Measurements from ENCODE around the gene GRK5. TPM values are rescaled to one million over a fixed set of nuclear protein-coding genes. Genes with fewer than 3 reads are reported as not detected.
"Not testable (repeated sequence)": the region's sequence is repeated elsewhere in the genome, so short reads cannot be mapped to it uniquely, and the experiment has no call there.

Gene GRK5
- total RNA-seq, 2 experiments from 2014 or later: 21.2 to 24.8 TPM

DNA sequence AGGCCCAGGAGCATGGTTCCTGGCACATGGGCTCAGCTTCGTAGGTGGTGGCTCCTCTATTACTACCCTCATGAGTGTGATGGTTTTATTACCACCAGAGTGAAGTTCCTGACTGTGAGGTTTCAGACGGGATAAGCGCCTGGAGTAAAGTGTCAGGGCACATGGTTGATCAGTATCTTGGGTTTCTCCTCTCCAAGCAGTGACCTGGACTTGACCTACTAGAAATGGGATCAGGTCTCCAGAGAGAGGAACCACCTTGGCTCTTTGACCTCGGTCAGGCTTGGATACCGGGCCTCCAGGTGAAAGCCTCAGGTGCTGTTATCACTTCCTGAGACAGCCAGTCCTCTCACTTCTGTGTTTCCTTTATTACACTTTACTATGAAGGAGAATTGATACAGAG, 67.7 kb downstream of the GRK5 start:
- intact Hi-C loops (cut with DNase I, micrococcal nuclease): no loop called here
- no peak overlapping the region for H3K4me3 Mint-ChIP-seq
- H3K4me1 Mint-ChIP-seq: peaks cover 36% of the 10 kb centered on the region
- H3K9me3 Mint-ChIP-seq (ENCODE audit: low read depth): no peaks in the 10 kb centered on the region
- no peaks in the 10 kb centered on the region for H3K27me3 Mint-ChIP-seq
- CTCF ChIA-PET: no interaction called here
- ATAC-seq (no peak), DNase-seq (no peak)
- no peaks in the 10 kb centered on the region for H3K36me3 Mint-ChIP-seq (ENCODE audit: low read depth)
- POLR2A ChIA-PET: no interaction called here
- H3K27ac Mint-ChIP-seq: no peak overlapping the region

DNA sequence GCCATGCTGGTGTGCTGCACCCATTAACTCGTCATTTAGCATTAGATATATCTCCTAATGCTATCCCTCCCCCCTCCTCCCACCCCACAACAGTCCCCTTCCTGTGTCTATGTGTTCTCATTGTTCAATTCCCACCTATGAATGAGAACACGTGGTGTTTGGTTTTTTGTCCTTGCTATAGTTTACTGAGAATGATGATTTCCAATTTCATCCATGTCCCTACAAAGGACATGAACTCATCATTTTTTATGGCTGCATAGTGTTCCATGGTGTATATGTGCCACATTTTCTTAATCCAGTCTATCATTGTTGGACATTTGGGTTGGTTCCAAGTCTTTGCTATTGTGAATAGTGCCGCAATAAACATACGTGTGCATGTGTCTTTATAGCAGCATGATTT, 68.8 kb downstream of the GRK5 start:
- H3K9me3 Mint-ChIP-seq (ENCODE audit: low read depth); H3K4me3 Mint-ChIP-seq; POLR2A ChIA-PET; H3K27me3 Mint-ChIP-seq; DNase-seq; H3K27ac Mint-ChIP-seq; ATAC-seq; intact Hi-C loops (cut with DNase I, micrococcal nuclease); H3K36me3 Mint-ChIP-seq (ENCODE audit: low read depth): not testable (repeated sequence)
- CTCF ChIA-PET: interaction anchor here (0.6 kb wide), 1 partner anchor 23 kb away, joined by 3 read pairs; no protein-coding TSS in a partner anchor
- H3K4me1 Mint-ChIP-seq: peaks cover 35% of the 10 kb centered on the region

DNA sequence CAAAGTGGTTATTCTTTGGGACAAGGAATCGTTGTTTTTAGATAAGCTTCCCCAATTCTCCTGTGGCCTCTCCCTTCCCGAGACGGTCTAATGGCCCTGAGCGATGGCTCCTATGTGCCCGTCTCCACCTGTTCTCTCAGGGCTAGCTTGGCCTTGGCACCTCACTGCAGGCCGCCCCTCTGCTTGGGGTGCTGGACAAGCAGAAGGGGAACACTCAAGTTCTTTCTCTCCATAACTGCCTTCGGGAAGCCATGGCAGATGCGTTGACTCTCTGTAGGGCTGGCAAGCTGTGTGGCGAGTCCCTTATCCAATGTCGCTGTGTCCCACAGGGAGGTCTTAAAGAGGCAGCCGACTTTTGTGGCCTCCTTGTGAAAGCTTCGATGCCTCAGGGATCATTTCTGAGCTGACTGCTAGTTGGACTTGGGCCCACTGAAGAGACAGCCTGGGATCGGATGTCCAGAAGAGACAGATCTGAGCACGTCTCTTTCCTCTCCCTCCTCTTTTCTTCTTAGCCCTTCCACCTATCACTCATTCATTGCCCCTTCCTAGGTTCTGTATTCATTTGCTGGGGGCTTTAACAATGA, 70.8 kb downstream of the GRK5 start:
- Mint-ChIP-seq H3K27me3 (no peaks in the 10 kb centered on the region), H3K4me3 (no peak overlapping the region), H3K36me3 (ENCODE audit: low read depth) (no peaks in the 10 kb centered on the region), H3K9me3 (ENCODE audit: low read depth) (no peaks in the 10 kb centered on the region), H3K27ac (no peak overlapping the region), H3K4me1 (peaks cover 33% of the 10 kb centered on the region)
- ChIA-PET CTCF (interaction anchor here (0.6 kb wide), 1 partner anchor 23 kb away, joined by 3 read pairs; no protein-coding TSS in a partner anchor), POLR2A (no interaction called here)
- ATAC-seq (no peak), DNase-seq (no peak)
- intact Hi-C loops (cut with DNase I, micrococcal nuclease): no loop called here

DNA sequence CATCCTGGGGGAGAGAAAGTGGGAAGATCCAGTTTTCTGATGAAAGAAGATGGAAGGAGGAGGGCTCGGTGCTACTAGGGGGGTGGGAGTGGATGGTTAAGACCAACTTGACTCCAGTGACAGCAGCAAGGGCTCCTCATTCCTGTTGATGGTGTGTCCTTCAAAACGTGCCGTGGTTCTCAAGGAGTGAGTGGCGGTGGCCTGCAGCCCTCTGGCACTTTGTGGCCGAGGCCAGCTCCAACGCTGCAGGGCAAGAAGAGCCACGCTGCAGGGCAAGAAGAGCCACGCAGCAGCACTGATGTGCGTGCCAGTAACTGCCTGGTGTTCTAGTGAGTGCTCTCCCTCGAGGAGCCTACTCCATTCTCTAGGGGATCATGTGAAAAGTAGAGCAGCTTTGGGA, 72.1 kb downstream of the GRK5 start:
- CTCF ChIA-PET: no interaction called here
- ATAC-seq: no peak
- H3K4me1 Mint-ChIP-seq: peaks cover 39% of the 10 kb centered on the region
- H3K27ac Mint-ChIP-seq: no peak overlapping the region
- H3K9me3 Mint-ChIP-seq (ENCODE audit: low read depth): no peaks in the 10 kb centered on the region
- no peak overlapping the region for H3K4me3 Mint-ChIP-seq
- H3K27me3 Mint-ChIP-seq: no peaks in the 10 kb centered on the region
- intact Hi-C loops (cut with DNase I, micrococcal nuclease): no loop called here
- POLR2A ChIA-PET: no interaction called here
- no peak for DNase-seq
- no peaks in the 10 kb centered on the region for H3K36me3 Mint-ChIP-seq (ENCODE audit: low read depth)

DNA sequence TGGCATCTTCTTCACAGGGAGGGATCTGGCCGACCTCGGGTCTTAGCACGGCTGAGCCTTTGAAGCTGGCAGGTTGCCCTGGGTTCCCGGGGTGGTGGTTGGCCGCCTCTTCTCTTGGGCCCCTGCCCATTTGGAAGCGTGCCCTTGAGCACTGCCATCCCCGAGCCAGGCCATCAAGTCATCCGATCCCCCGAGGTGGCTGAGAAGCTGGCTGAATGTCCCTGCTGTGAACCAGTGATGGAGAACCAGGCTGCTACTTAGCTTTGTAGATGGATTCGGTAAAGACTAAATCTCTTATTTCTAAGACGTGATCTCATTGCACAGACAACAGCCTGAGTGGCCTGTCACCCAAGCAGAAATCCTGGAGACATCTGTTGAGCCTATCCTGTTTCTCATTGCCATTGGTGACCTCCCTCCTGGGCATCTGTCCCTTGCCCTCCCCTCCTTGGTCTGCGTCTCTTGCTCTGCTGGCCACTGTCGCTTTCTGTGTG, 74.3 kb downstream of the GRK5 start:
- Mint-ChIP-seq H3K4me1 (peaks cover 48% of the 10 kb centered on the region), H3K27me3 (no peaks in the 10 kb centered on the region), H3K27ac (no peak overlapping the region), H3K9me3 (ENCODE audit: low read depth) (no peaks in the 10 kb centered on the region), H3K36me3 (ENCODE audit: low read depth) (no peaks in the 10 kb centered on the region), H3K4me3 (no peak overlapping the region)
- CTCF ChIA-PET: interaction anchor here (0.6 to 0.8 kb wide), 2 partner anchors 11 to 52 kb away, joined by 3 read pairs; no protein-coding TSS in a partner anchor
- POLR2A ChIA-PET: no interaction called here
- intact Hi-C loops (cut with DNase I, micrococcal nuclease): no loop called here
- no peak for ATAC-seq
- no peak for DNase-seq

DNA sequence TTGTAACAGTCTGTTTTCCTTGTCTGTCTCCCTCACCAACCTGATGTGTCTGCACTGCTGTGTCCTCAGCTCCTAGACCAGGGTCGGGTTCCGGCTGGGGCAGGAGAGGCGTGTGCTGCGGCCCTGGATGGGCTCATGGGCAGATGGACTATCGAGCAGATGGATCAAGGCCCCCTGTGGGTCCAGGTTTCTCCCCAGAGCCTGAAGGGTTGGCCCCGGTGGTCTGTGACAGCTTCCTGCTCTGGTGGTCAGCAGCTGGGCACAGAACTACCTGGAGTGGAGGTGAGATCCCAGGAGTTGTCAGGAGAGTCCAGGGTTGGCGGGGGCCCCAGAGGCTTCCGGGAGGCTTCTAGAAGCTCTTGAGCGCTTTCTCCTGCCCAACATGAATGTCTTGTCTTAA, 75.1 kb downstream of the GRK5 start:
- Mint-ChIP-seq H3K4me1 (peaks cover 52% of the 10 kb centered on the region), H3K27me3 (no peaks in the 10 kb centered on the region), H3K4me3 (no peak overlapping the region), H3K9me3 (ENCODE audit: low read depth) (no peaks in the 10 kb centered on the region), H3K27ac (no peak overlapping the region), H3K36me3 (ENCODE audit: low read depth) (no peaks in the 10 kb centered on the region)
- intact Hi-C loops (cut with DNase I, micrococcal nuclease): no loop called here
- CTCF ChIA-PET: interaction anchor here (0.6 to 1.4 kb wide), 3 partner anchors 10 to 51 kb away, joined by 3 to 7 read pairs (median 3); no protein-coding TSS in a partner anchor
- POLR2A ChIA-PET: interaction anchor here (0.6 kb wide), 1 partner anchor 9 kb away, joined by 3 read pairs; no protein-coding TSS in a partner anchor
- no peak for ATAC-seq
- no peak for DNase-seq

DNA sequence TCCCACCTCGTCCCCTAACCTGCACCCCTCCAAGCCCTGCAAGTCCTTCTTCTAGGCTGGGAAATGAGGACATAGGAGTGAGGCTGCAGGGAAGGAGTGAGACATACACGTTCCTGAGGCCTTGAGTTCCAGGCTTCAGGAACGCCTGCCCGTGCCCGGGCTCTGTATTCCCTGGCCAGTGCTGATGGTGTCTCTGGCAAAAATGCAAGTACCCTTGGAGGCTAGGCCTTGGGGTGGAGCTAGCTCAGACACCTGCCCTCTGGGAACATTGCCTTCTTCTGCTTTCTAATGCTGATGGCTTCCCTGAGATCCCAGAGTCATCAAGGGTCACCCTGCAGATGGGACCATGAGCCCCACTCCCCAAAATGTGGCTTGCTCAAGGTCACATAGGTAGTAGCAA, 76.0 kb downstream of the GRK5 start:
- DNase-seq: no peak
- no peaks in the 10 kb centered on the region for H3K27me3 Mint-ChIP-seq
- intact Hi-C loops (cut with DNase I, micrococcal nuclease): no loop called here
- ChIA-PET CTCF (interaction anchor here (0.6 to 1.4 kb wide), 5 partner anchors 10 to 94 kb away, joined by 3 to 7 read pairs (median 3); no protein-coding TSS in a partner anchor), POLR2A (no interaction called here)
- no peak overlapping the region for H3K27ac Mint-ChIP-seq
- H3K9me3 Mint-ChIP-seq (ENCODE audit: low read depth): no peaks in the 10 kb centered on the region
- H3K4me3 Mint-ChIP-seq: no peak overlapping the region
- ATAC-seq: no peak
- H3K4me1 Mint-ChIP-seq: peaks cover 59% of the 10 kb centered on the region
- no peaks in the 10 kb centered on the region for H3K36me3 Mint-ChIP-seq (ENCODE audit: low read depth)

DNA sequence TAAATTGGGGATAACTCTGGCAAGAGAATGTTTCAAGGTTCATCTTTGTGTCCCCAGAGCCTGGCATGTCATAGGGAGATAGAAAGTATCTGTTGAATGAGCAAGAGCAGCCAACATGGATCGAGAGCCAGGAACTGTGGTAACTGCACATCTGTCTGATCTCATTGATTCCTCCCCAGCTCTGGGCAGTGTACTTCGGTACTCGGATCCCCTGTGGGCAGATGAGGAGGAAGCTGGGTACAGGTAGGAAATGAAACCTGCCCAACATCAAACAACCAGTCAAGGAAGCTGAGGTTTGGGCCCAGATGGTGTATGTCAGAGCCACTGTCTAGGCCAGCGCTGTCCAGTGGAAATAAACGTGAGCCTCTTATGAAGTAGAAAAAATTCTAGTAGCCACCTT, 76.4 kb downstream of the GRK5 start:
- POLR2A ChIA-PET: no interaction called here
- intact Hi-C loops (cut with DNase I, micrococcal nuclease): no loop called here
- peak overlapping the region; percentile 73 for H3K27ac Mint-ChIP-seq
- CTCF ChIA-PET: interaction anchor here (0.7 to 0.9 kb wide), 2 partner anchors 21 to 95 kb away, joined by 3 read pairs; no protein-coding TSS in a partner anchor
- DNase-seq (peak; percentile 42), ATAC-seq (peak; percentile 57)
- H3K27me3 Mint-ChIP-seq: no peaks in the 10 kb centered on the region
- H3K9me3 Mint-ChIP-seq (ENCODE audit: low read depth): no peaks in the 10 kb centered on the region
- no peak overlapping the region for H3K4me3 Mint-ChIP-seq
- peaks cover 62% of the 10 kb centered on the region for H3K4me1 Mint-ChIP-seq
- no peaks in the 10 kb centered on the region for H3K36me3 Mint-ChIP-seq (ENCODE audit: low read depth)

DNA sequence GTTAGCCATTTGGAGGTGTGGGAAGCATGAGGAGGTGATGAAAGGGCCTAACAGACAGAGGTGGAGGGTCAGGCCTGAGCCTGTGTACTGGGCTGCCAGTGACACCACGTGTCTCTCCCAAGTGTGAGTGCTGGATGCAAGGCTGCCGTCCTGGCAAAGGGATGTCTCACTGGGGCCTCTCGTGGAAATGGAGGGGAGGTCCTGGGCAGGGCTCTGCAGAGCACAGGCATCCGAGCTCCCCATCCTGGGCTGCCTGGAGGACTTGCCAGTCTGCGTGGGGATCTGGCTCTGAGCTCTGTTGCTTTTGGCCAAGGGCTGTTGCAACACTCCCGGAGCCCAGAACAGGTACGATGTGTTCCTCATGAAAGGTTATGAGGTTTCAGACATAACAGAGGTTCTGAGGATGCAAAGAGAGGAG, 77.3 kb downstream of the GRK5 start:
- no peak for DNase-seq
- Mint-ChIP-seq H3K9me3 (ENCODE audit: low read depth) (no peaks in the 10 kb centered on the region), H3K27ac (peak overlapping the region; percentile 62), H3K27me3 (no peaks in the 10 kb centered on the region), H3K36me3 (ENCODE audit: low read depth) (no peaks in the 10 kb centered on the region), H3K4me3 (peak overlapping the region; percentile 26), H3K4me1 (peaks cover 70% of the 10 kb centered on the region)
- no peak for ATAC-seq
- intact Hi-C loops (cut with DNase I, micrococcal nuclease): no loop called here
- CTCF ChIA-PET: no interaction called here
- POLR2A ChIA-PET: no interaction called here

DNA sequence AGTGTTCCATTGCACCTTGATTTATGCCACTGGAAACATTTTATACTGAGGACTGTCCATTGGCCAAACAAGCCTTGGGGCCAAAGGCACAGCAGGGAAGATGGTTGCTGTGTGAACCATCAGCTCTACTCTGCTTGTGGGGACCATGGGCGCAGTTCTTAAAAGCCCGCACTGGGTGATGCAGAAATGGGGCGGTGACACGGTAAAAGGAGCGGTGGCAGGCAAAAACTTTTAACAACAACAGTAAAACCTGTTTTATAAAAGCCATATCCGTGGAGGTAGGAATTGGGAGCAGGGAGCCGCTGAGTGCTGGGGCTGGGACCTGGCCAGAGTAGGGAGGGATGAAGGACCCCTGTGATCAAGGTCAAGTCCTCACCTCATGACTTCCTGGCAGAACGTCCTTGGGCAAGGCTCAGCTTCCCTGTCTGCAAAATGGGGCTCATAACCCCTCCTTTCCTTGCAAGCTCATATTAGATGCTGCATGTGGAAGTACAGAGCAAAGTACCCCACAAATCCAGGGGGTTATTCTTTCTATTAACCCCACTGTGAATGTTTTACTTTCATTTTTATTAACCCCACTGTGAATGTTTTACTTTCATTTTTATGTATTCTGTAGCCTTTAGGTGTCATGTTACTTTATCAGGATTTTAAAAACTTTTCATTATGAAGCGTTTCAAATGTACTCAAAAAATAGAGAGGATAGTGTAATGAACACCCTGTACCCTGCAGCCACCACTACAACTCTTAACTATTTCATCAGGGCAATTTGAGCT, 78.3 kb downstream of the GRK5 start:
- intact Hi-C loops (cut with DNase I, micrococcal nuclease): loop anchor here in 1 of 2 experiments (1.0 kb wide), 1 partner anchor 30 kb away; no protein-coding TSS in a partner anchor
- Mint-ChIP-seq H3K27ac (peak overlapping the region; percentile 62), H3K27me3 (no peaks in the 10 kb centered on the region), H3K4me1 (peaks cover 74% of the 10 kb centered on the region), H3K9me3 (ENCODE audit: low read depth) (no peaks in the 10 kb centered on the region), H3K36me3 (ENCODE audit: low read depth) (no peaks in the 10 kb centered on the region), H3K4me3 (peak overlapping the region; percentile 26)
- ATAC-seq (peak; percentile 47), DNase-seq (no peak)
- ChIA-PET POLR2A (no interaction called here), CTCF (interaction anchor here (0.7 kb wide), 1 partner anchor 17 kb away, joined by 3 read pairs; no protein-coding TSS in a partner anchor)

DNA sequence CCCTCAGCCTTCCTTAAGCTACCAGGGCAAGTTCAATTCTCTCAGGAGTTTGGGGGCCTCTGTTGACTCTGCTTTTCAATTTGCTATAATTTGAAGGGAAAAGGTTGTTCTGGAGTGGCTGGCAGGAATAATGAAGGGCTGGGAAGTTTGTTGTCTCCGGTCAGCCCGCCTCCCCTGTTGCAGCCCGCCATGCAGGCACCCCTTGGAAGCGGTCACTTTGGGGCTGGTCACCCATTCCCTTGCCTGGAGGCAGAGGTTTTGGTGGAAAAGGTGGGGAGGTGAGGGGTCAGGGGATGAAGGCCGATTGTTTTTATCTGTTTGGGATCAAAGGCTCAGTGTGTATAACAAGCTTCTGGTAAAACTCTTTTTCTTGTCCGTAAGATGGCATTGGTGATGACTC, 79.1 kb downstream of the GRK5 start:
- H3K9me3 Mint-ChIP-seq (ENCODE audit: low read depth): no peaks in the 10 kb centered on the region
- H3K27me3 Mint-ChIP-seq: no peaks in the 10 kb centered on the region
- ATAC-seq (no peak), DNase-seq (no peak)
- H3K4me3 Mint-ChIP-seq: no peak overlapping the region
- CTCF ChIA-PET: no interaction called here
- H3K27ac Mint-ChIP-seq: peak overlapping the region; percentile 62
- no peaks in the 10 kb centered on the region for H3K36me3 Mint-ChIP-seq (ENCODE audit: low read depth)
- intact Hi-C loops (cut with DNase I, micrococcal nuclease): loop anchor here in 1 of 2 experiments (1.0 kb wide), 1 partner anchor 29 kb away; no protein-coding TSS in a partner anchor
- POLR2A ChIA-PET: interaction anchor here (0.7 kb wide), 1 partner anchor 26 kb away, joined by 3 read pairs; no protein-coding TSS in a partner anchor
- H3K4me1 Mint-ChIP-seq: peaks cover 74% of the 10 kb centered on the region

All from activated CD4-positive, alpha-beta T cell treated with anti-CD3 and anti-CD28 coated beads for 36 hours (primary cell).